GM13976 (cell line): ENCODE measurements around the gene UBE2O.

Source experiments
- DNase-seq: peaks from one replicate; pipeline ENCODE4 v3.0.0; 2012; ENCODE audit warnings: low spot score
- CTCF ChIP-seq: IDR thresholded peaks from 2 replicates; pipeline ENCODE4 v1.5.1; 2012; ENCODE audit warnings: borderline replicate concordance, mild to moderate bottlenecking; ENCODE audit not compliant: insufficient read depth; ENCODE audit errors: extremely low read depth, missing control alignments, control extremely low read depth
- in situ Hi-C: fragments of 300-500 bp; cut with MboI; formaldehyde crosslinking; loops from one replicate; pipeline ENCODE4 v1.12.0; 2022; ENCODE audit warnings: low sequenced_read_pairs, mixed read lengths, inconsistent platforms; ENCODE audit not compliant: unreplicated experiment

UBE2O gene

GRCh38 chr17:76410328-76410965, 42.5 kb downstream of the UBE2O start:
- in situ Hi-C loops: no loop called here
- no peak for DNase-seq
- no peak for TF ChIP-seq CTCF

GRCh38 chr17:76408037-76408849, 44.7 kb downstream of the UBE2O start:
- in situ Hi-C loops: no loop called here
- TF ChIP-seq CTCF: peak; percentile 93
- peak; percentile 82 for DNase-seq

- in situ Hi-C loops: no loop called here
- TF ChIP-seq CTCF: no peak
- DNase-seq: no peak
Measured at GRCh38 chr17:76407509-76407908, 45.4 kb downstream of the UBE2O start.

- no peak for DNase-seq
- no peak for TF ChIP-seq CTCF
- in situ Hi-C loops: no loop called here
Measured at GRCh38 chr17:76405967-76406647, 46.8 kb downstream of the UBE2O start.

- in situ Hi-C loops: no loop called here
- no peak for DNase-seq
- no peak for TF ChIP-seq CTCF
Measured at GRCh38 chr17:76405607-76405966, 47.4 kb downstream of the UBE2O start.

- TF ChIP-seq CTCF: no peak
- DNase-seq: no peak
- in situ Hi-C loops: loop anchor here (5.0 kb wide), 1 partner anchor 103 kb away; no protein-coding TSS in a partner anchor
Measured at GRCh38 chr17:76404976-76405563, 47.9 kb downstream of the UBE2O start.
